HL-60 (cell line): ENCODE data around the gene CCDC57.

ENCODE experiments used
- DNase-seq, 2 experiments: peaks; one replicate each; pipeline ENCODE4 v3.0.0-alpha.2; 2010 to 2020; ENCODE audit warnings: low read depth in 1 of 2, low spot score in 1 of 2
- H3K27ac ChIP-seq: fragments of 250-450 bp; sonication (Bioruptor Pico); replicated peaks from 2 replicates; pipeline ENCODE4 v1.5.1; 2020; ENCODE audit warnings: mild to moderate bottlenecking, moderate library complexity
- H3K27me3 ChIP-seq: fragments of 250-450 bp; sonication (Bioruptor Pico); 2 replicates; pipeline ENCODE4 v1.5.1; 2021; ENCODE audit warnings: mild to moderate bottlenecking, moderate library complexity; ENCODE audit not compliant: insufficient read depth, poor library complexity, severe bottlenecking
- H3K4me3 ChIP-seq: replicated peaks from 2 replicates; pipeline ENCODE4 v1.5.1; 2011; ENCODE audit warnings: mild to moderate bottlenecking, control low read depth, low read length; ENCODE audit not compliant: insufficient read depth
- GABPA ChIP-seq: IDR thresholded peaks from 2 replicates; pipeline ENCODE4 v1.6.1; 2012; ENCODE audit warnings: low read depth
- POLR2AphosphoS5 ChIP-seq: IDR thresholded peaks from 2 replicates; pipeline ENCODE4 v1.6.1; 2012; ENCODE audit warnings: low read depth
- SPI1 ChIP-seq: IDR thresholded peaks from 2 replicates; pipeline ENCODE4 v1.6.1; 2012; ENCODE audit warnings: low read depth, mild to moderate bottlenecking, borderline replicate concordance
- TF ChIP-seq, protein P1 (sequence below): IDR thresholded peaks from 2 replicates; pipeline ENCODE4 v1.6.1; 2012; ENCODE audit warnings: low read depth; ENCODE audit not compliant: insufficient replicate concordance
- TF ChIP-seq, protein P2 (sequence below): IDR thresholded peaks from one replicate; pipeline ENCODE4 v1.5.1; 2011; ENCODE audit warnings: low read length, control low read depth, inconsistent platforms; ENCODE audit not compliant: insufficient read depth

Gene CCDC57

DNA sequence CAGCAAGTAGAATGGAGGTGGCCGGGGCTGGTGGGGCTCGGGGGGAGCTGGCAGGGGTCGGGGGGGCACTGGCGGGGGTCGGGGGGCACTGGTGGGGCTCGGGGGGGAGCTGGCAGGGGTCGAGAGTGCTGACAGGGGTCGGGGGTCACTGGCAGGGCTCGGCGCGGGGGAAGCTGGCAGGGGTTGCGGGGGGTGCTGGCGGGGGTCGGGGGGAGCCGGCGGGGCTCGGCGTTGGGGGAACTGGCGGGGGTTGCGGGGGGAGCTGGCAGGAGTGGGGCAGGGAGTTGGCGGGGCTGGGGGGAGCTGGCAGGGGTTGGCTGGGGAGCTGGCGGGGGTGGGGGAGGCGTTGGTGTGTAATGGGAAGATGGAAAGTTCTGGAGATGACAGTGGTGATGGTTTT is 25.1 kb downstream of the CCDC57 start:
- Histone ChIP-seq H3K27me3 (no peaks in the 10 kb centered on the region), H3K4me3 (no peak overlapping the region), H3K27ac (no peak overlapping the region)
- DNase-seq, result no peak
- TF ChIP-seq SPI1 (no peak), POLR2AphosphoS5 (no peak), GABPA (no peak)
- TF ChIP-seq, protein P1, sequence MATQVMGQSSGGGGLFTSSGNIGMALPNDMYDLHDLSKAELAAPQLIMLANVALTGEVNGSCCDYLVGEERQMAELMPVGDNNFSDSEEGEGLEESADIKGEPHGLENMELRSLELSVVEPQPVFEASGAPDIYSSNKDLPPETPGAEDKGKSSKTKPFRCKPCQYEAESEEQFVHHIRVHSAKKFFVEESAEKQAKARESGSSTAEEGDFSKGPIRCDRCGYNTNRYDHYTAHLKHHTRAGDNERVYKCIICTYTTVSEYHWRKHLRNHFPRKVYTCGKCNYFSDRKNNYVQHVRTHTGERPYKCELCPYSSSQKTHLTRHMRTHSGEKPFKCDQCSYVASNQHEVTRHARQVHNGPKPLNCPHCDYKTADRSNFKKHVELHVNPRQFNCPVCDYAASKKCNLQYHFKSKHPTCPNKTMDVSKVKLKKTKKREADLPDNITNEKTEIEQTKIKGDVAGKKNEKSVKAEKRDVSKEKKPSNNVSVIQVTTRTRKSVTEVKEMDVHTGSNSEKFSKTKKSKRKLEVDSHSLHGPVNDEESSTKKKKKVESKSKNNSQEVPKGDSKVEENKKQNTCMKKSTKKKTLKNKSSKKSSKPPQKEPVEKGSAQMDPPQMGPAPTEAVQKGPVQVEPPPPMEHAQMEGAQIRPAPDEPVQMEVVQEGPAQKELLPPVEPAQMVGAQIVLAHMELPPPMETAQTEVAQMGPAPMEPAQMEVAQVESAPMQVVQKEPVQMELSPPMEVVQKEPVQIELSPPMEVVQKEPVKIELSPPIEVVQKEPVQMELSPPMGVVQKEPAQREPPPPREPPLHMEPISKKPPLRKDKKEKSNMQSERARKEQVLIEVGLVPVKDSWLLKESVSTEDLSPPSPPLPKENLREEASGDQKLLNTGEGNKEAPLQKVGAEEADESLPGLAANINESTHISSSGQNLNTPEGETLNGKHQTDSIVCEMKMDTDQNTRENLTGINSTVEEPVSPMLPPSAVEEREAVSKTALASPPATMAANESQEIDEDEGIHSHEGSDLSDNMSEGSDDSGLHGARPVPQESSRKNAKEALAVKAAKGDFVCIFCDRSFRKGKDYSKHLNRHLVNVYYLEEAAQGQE, result no peak
- TF ChIP-seq, protein P2, sequence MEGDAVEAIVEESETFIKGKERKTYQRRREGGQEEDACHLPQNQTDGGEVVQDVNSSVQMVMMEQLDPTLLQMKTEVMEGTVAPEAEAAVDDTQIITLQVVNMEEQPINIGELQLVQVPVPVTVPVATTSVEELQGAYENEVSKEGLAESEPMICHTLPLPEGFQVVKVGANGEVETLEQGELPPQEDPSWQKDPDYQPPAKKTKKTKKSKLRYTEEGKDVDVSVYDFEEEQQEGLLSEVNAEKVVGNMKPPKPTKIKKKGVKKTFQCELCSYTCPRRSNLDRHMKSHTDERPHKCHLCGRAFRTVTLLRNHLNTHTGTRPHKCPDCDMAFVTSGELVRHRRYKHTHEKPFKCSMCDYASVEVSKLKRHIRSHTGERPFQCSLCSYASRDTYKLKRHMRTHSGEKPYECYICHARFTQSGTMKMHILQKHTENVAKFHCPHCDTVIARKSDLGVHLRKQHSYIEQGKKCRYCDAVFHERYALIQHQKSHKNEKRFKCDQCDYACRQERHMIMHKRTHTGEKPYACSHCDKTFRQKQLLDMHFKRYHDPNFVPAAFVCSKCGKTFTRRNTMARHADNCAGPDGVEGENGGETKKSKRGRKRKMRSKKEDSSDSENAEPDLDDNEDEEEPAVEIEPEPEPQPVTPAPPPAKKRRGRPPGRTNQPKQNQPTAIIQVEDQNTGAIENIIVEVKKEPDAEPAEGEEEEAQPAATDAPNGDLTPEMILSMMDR, result no peak

DNA sequence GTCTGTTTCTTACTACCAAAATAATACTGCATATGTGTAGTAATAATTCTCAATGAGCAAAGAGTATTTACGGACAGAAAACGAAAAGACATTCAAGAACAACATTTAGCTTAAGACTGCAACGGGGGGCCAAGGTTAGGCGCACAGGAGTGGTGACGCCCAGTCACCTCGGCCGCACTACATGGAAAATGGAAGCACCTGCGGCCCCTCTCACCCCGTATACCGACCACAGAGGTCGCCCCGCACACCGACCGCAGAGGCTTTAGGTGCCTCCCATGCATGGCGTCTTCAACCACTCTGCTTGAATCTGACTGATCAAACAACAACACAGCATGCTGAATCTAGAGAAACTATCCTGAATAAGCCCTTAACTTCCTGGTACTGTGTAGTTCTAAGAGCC is 26.4 kb downstream of the CCDC57 start:
- Histone ChIP-seq H3K27ac (no peak overlapping the region), H3K4me3 (no peak overlapping the region), H3K27me3 (no peaks in the 10 kb centered on the region)
- DNase-seq, result no peak
- no peak for TF ChIP-seq SPI1
- TF ChIP-seq, protein P2, result no peak
- TF ChIP-seq GABPA, result no peak
- TF ChIP-seq POLR2AphosphoS5, result no peak
- TF ChIP-seq, protein P1, result no peak

DNA sequence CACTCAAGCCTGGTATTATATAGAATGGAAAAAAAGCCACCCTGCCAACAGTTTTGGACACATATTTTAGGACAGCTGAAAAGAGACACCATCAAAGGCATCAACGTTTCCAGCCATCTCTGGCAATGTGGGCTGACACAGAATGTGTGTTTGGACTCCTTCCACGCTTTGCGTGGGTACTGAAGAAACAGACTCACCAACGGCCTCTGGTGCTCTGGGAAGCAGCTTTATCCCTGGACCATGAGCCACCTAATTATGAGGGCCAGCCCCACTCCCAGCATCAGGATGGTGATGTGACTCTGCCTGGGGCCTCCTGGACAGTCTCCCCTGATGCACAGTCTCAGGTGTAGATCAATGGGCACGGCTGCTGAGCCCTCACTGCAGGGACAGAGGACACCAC is 27.9 kb downstream of the CCDC57 start:
- Histone ChIP-seq H3K27ac (no peak overlapping the region), H3K4me3 (no peak overlapping the region), H3K27me3 (no peaks in the 10 kb centered on the region)
- no peak for DNase-seq
- TF ChIP-seq SPI1 (no peak), GABPA (no peak), POLR2AphosphoS5 (no peak)
- TF ChIP-seq, protein P1, result no peak
- TF ChIP-seq, protein P2, result no peak
